DMS 273 treated with DMSO at 0.1 percent for 48 hours (cell line): ENCODE measurements around the gene SRP54.
"Not testable (repeated sequence)": the region's sequence is repeated elsewhere in the genome, so short reads cannot be mapped to it uniquely, and the experiment has no call there.

Experiments
- DNase-seq: peaks from one replicate; lab custom pipeline; 2025; lab: John Stamatoyannopoulos, UW

The SRP54 gene

GRCh38 chr14:34982421-34983147 is at the start of gene SRP54:
Gene SRP54, plus strand, starts transcription at chr14:34982992. Its CDS starts 13,718 bp downstream, at chr14:34996710.
- peak; percentile 97 for DNase-seq

GRCh38 chr14:34933301-34933700 is 49.5 kb upstream of the SRP54 start:
- DNase-seq: no peak

GRCh38 chr14:34935488-34935887 is 47.3 kb upstream of the SRP54 start:
- DNase-seq: no peak

- DNase-seq: no peak
Measured at GRCh38 chr14:34937442-34937841, 45.4 kb upstream of the SRP54 start.

GRCh38 chr14:34937876-34938275 is 44.9 kb upstream of the SRP54 start:
- DNase-seq: no peak

GRCh38 chr14:34943506-34943905 is 39.3 kb upstream of the SRP54 start:
- DNase-seq: no peak

- no peak for DNase-seq
Measured at GRCh38 chr14:34944744-34945143, 38.0 kb upstream of the SRP54 start.

- no peak for DNase-seq
Measured at GRCh38 chr14:34946699-34947098, 36.1 kb upstream of the SRP54 start.

GRCh38 chr14:34951286-34951685 is 31.5 kb upstream of the SRP54 start:
- DNase-seq: no peak

- DNase-seq: no peak
Measured at GRCh38 chr14:34956931-34957330, 25.9 kb upstream of the SRP54 start.

- no peak for DNase-seq
Measured at GRCh38 chr14:34957771-34958286, 25.0 kb upstream of the SRP54 start.

GRCh38 chr14:34962106-34962505 is 20.7 kb upstream of the SRP54 start:
- not testable (repeated sequence) for DNase-seq

- DNase-seq: no peak
Measured at GRCh38 chr14:34964977-34965764, 17.6 kb upstream of the SRP54 start.

GRCh38 chr14:34965912-34966311 is 16.9 kb upstream of the SRP54 start:
- DNase-seq: no peak

GRCh38 chr14:34966413-34966812 is 16.4 kb upstream of the SRP54 start:
- DNase-seq: no peak

GRCh38 chr14:34970665-34971064 is 12.1 kb upstream of the SRP54 start:
- no peak for DNase-seq

- DNase-seq: no peak
Measured at GRCh38 chr14:34971381-34971780, 11.4 kb upstream of the SRP54 start.

GRCh38 chr14:34971801-34972200 is 11.0 kb upstream of the SRP54 start:
- no peak for DNase-seq

GRCh38 chr14:34978444-34978843 is 4.3 kb upstream of the SRP54 start:
- DNase-seq: no peak

- DNase-seq: no peak
Measured at GRCh38 chr14:34980337-34980900, 2.4 kb upstream of the SRP54 start.

- DNase-seq: peak; percentile 62
Measured at GRCh38 chr14:34981743-34982420, 910 bp upstream of the SRP54 start.

- DNase-seq: no peak
Measured at GRCh38 chr14:34983148-34983760, 462 bp downstream of the SRP54 start.
